BLaER1 treated with 17β-estradiol and CSF1 and Interleukin-3, amounts not matched to agents 10 nM and 100 nM (cell line): ENCODE results near the gene PRKAR1B.

Experiments used
- H3K27ac ChIP-seq, 11 experiments: shearing (Covaris generic); formaldehyde crosslinking; 2 replicates each; pipeline ENCODE4 v1.8.1; 2022
- H3K27me3 ChIP-seq, 11 experiments: shearing (Covaris generic); formaldehyde crosslinking; 2 replicates each; pipeline ENCODE4 v1.8.1; 2022
- H3K36me3 ChIP-seq, 11 experiments: shearing (Covaris generic); formaldehyde crosslinking; 2 replicates each; pipeline ENCODE4 v1.8.1; 2022
- H3K4me1 ChIP-seq, 10 experiments: shearing (Covaris generic); formaldehyde crosslinking; 2 replicates each; pipeline ENCODE4 v1.8.1; 2022
- H3K4me2 ChIP-seq, 11 experiments: shearing (Covaris generic); formaldehyde crosslinking; 2 replicates each; pipeline ENCODE4 v1.8.1; 2022
- H3K4me3 ChIP-seq, 10 experiments: shearing (Covaris generic); formaldehyde crosslinking; 2 replicates each; pipeline ENCODE4 v1.8.1; 2022
- H3K9ac ChIP-seq, 11 experiments: shearing (Covaris generic); formaldehyde crosslinking; 2 replicates each; pipeline ENCODE4 v1.8.1; 2022
- H3K9me3 ChIP-seq, 11 experiments: shearing (Covaris generic); formaldehyde crosslinking; replicated peaks in 1 of 11; 2 replicates each; pipeline ENCODE4 v1.8.1; 2022
- H4K20me1 ChIP-seq, 11 experiments: shearing (Covaris generic); formaldehyde crosslinking; 2 replicates each; pipeline ENCODE4 v1.8.1; 2022
- Cebpa-rat ChIP-seq, 11 experiments: shearing (Covaris generic); IDR thresholded peaks; 2 replicates each; pipeline ENCODE4 v1.8.1; 2022

PRKAR1B gene

DNA sequence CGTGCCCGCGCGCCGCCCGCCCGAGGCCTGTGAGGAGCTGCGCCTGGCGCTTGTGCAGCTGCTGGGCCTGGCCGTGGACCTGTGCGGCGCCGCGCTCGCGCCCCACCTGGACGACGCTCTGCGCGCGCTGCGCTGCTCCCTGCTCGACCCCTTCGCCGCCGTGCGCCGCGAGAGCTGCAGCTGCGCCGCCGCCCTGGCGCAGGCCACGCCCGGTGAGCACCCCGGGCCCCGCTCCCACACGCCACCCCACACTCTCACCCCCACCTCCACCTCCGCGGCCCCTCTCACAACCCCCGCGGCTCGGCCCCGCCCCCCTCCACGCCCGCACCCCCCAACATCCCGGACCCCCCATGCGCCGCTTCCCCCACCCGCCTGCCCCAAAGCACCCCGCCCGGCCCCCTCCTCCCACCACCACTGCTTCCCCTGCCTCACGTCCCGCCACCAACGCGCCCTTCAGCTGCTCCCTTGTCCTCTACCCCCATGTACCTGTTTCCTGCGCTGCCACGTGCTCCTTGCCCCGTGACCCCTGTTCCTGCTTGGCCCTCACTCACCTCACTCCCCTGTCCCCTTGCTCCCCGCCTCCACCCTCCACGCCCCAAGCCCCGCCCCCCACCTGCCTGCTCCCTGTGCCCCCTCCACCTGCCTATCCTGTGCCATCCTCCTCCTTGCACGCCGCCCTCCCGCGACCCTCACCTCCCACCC is at the start of gene PRKAR1B:
TSS of gene PRKAR1B (minus strand) at position 178 of the 702 bp plus-strand sequence. CDS start 15,776 bp downstream, outside the sequence.
- Histone ChIP-seq H3K9ac (peak within 1 kb of the TSS; percentile 85 to 95 (median 88)), H3K9me3 (peaks cover 10 to 39% (median 31%) of the 10 kb centered on the region in 11 experiments; a peak in 21 of 22 replicates), H3K4me2 (peak within 1 kb of the TSS; percentile 85 to 98 (median 96)), H3K27me3 (no peaks in the 10 kb centered on the region; a peak in 1 of 22 replicates), H3K27ac (peak within 1 kb of the TSS; percentile 55 to 94 (median 86)), H4K20me1 (peaks cover 0 to 46% (median 20%) of the 10 kb centered on the region in 11 experiments; a peak in 18 of 22 replicates), H3K36me3 (peaks cover 29 to 61% (median 55%) of the 10 kb centered on the region in 11 experiments), H3K4me3 (peak within 1 kb of the TSS; percentile 88 to 100 (median 96)), H3K4me1 (peaks cover 24 to 44% (median 35%) of the 10 kb centered on the region in 10 experiments)
- no peak for TF ChIP-seq Cebpa-rat (IDR thresholded peaks at IDR 0.05)

DNA sequence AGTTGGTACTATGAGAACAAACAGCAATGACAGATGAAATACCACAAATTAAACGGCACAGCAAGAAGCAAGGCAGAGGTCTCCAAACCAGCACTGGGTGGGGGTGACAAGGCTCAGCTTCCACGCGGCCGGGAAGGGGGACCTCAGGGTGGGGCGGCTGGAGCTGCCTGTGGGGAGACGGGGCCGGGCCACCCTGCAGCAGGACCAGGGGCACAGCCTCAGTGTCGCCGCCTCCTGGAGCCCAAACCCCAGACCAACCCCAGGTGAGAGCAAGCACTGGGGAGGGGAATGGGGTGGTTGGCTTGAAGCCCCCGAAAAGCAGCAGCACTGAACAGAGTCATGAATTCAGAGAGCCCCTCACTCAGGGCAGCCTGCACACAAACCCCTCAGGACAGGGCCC is 49.3 kb upstream of the PRKAR1B start:
- Histone ChIP-seq H3K27me3 (no peaks in the 10 kb centered on the region), H3K36me3 (peaks cover 88 to 100% (median 97%) of the 10 kb centered on the region in 11 experiments), H4K20me1 (peaks cover 0 to 37% (median 6%) of the 10 kb centered on the region in 11 experiments; a peak in 7 of 22 replicates), H3K4me3 (no peak overlapping the region), H3K27ac (no peak overlapping the region), H3K4me1 (peaks cover 0 to 2% (median 0%) of the 10 kb centered on the region in 10 experiments; a peak in 1 of 20 replicates), H3K9ac (no peak overlapping the region), H3K9me3 (no peaks in the 10 kb centered on the region), H3K4me2 (no peak overlapping the region)
- no peak for TF ChIP-seq Cebpa-rat (IDR thresholded peaks at IDR 0.05)

DNA sequence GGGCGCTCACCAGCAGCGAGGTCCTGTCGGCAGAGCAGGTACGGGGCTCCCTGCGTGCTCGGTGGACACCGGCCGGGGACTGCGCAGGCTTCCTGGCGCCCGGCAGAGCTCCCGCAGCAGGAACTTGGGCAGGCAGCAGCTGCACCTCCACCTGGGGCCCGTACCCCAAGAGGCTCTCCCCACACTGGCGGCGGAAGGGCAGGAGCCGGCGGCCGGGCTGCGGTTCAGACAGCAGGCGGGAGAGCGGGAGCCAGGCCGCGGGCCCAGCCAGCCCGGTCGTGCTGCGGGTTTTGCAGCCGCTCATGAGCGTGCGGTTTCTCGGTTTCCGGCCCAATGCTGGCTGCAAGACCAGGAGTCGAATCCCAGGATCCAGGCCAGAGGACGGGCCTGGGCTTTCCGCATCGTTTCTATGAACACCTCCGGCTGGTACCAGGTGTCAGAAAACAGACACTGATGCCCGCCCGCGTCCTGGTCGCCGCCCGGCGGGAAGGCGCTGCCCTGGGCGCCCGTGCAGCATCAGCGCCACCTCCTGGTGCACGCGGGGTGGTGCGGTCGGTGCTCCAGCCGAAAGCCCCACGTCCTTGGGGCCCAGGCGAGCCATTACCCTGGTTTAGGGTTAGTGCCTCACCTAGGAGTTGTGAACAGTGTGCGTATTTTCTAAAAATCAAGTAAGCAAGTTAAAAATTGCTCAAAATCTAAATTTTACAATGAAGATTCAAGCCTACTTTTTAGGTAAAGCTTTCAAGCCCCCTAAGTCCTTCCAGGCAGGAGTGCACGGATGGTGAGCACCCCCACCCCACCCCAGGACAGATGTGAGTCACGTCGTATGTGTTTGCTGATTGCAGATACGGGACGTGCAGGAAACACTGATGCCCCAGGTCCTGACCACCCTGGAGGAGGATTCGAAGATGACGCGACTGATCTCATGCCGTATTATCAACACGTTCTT is 47.4 kb upstream of the PRKAR1B start:
- Histone ChIP-seq H4K20me1 (peaks cover 0 to 34% (median 6%) of the 10 kb centered on the region in 11 experiments; a peak in 8 of 22 replicates), H3K36me3 (peaks cover 74 to 100% (median 91%) of the 10 kb centered on the region in 11 experiments), H3K27me3 (no peaks in the 10 kb centered on the region), H3K4me1 (peaks cover 0 to 5% (median 0%) of the 10 kb centered on the region in 10 experiments; a peak in 1 of 20 replicates), H3K9me3 (no peaks in the 10 kb centered on the region), H3K9ac (no peak overlapping the region), H3K4me2 (no peak overlapping the region), H3K4me3 (no peak overlapping the region), H3K27ac (no peak overlapping the region)
- TF ChIP-seq Cebpa-rat (IDR thresholded peaks at IDR 0.05) = no peak

DNA sequence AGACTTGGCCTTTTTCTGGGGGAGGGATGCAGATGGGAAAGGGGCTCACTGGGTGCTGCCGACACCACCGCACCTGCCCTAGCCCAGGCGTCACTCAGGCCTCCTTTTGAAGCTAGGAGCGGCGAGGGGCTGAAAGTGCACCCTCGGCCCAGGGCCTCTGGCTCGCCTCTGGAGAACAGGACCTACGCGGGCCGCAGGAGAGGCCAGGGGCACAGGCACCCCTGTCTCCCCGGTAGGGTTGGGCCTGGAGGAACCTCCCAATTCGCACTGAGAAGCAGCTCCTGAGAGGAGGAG is 46.5 kb upstream of the PRKAR1B start:
- Histone ChIP-seq H3K27me3 (no peaks in the 10 kb centered on the region), H3K27ac (no peak overlapping the region), H3K9me3 (no peaks in the 10 kb centered on the region), H4K20me1 (peaks cover 0 to 34% (median 11%) of the 10 kb centered on the region in 11 experiments; a peak in 11 of 22 replicates), H3K9ac (no peak overlapping the region), H3K4me1 (peaks cover 0 to 5% (median 0%) of the 10 kb centered on the region in 10 experiments; a peak in 1 of 20 replicates), H3K36me3 (peaks cover 73 to 100% (median 88%) of the 10 kb centered on the region in 11 experiments), H3K4me3 (no peak overlapping the region), H3K4me2 (no peak overlapping the region)
- TF ChIP-seq Cebpa-rat (IDR thresholded peaks at IDR 0.05) = no peak

DNA sequence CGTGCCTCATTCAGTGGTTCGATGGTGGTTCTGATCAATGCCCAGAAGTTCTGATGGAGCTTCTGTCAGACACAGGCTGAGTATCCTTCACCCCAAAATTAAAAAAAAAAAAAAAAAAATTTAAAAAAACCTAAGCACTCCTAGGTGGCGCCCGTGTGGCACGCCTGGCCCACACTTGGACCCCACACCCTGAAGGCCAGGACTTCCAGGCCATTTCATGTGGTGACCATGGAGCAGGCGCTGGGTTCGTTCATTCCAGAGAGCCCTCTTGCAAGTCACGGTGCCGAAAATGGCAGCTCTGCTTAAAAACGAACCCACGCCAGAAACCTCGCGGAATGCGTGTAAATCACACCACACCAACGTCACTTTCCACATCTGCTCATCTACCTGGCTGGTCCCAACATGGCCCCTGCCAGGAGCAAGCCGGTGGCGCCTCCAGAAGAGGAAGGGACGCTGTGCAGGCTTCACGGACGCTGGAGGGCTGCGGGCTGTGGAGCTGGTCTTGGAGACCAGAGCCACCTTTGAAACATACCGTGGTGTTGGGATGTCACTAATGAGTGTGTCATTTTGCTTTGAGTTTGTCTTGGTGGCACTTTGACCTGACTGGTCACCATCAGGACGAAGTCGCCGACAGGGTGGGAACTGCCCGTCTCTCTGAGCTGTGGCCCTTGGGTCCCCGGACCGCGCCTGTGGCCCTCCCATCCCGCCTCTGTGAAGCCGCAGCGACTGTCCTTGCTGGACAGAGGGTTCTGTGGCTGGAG is 46.0 kb upstream of the PRKAR1B start:
- Histone ChIP-seq H3K27me3 (no peaks in the 10 kb centered on the region), H3K27ac (no peak overlapping the region), H3K36me3 (peaks cover 70 to 100% (median 88%) of the 10 kb centered on the region in 11 experiments), H3K4me1 (peaks cover 0 to 5% (median 0%) of the 10 kb centered on the region in 10 experiments; a peak in 1 of 20 replicates), H3K9me3 (no peaks in the 10 kb centered on the region), H4K20me1 (peaks cover 0 to 38% (median 13%) of the 10 kb centered on the region in 11 experiments; a peak in 11 of 22 replicates), H3K4me3 (no peak overlapping the region), H3K4me2 (no peak overlapping the region), H3K9ac (no peak overlapping the region)
- no peak for TF ChIP-seq Cebpa-rat (IDR thresholded peaks at IDR 0.05)

DNA sequence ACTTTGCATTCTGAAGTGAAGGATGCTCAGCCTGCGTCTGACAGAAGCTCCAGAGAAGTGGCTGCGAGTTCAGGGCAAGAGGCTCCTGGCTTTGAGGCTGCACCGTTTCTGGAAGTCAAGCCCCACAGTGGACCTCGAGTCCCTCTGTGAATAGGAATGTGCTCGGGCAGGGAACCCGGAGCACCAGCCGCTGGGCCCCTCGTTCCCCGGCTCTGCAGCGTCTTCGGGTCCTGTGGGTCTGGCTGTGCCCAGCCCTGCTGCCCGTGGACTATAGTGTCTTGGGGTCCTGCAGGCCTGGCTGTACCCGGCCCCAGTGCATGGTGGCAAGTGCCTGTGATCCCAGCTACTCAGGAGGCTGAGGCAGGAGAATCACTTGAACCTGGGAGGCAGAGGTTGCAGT is 45.3 kb upstream of the PRKAR1B start:
- no peak overlapping the region for H3K4me3 ChIP-seq
- H4K20me1 ChIP-seq = peaks cover 0 to 41% (median 13%) of the 10 kb centered on the region in 11 experiments; a peak in 11 of 22 replicates
- H3K4me2 ChIP-seq = no peak overlapping the region
- peaks cover 65 to 100% (median 89%) of the 10 kb centered on the region in 11 experiments for H3K36me3 ChIP-seq
- no peak overlapping the region for H3K9ac ChIP-seq
- no peaks in the 10 kb centered on the region for H3K27me3 ChIP-seq
- H3K9me3 ChIP-seq = no peaks in the 10 kb centered on the region
- H3K4me1 ChIP-seq = peaks cover 0 to 5% (median 0%) of the 10 kb centered on the region in 10 experiments; a peak in 1 of 20 replicates
- TF ChIP-seq Cebpa-rat (IDR thresholded peaks at IDR 0.05) = no peak
- no peak overlapping the region for H3K27ac ChIP-seq

DNA sequence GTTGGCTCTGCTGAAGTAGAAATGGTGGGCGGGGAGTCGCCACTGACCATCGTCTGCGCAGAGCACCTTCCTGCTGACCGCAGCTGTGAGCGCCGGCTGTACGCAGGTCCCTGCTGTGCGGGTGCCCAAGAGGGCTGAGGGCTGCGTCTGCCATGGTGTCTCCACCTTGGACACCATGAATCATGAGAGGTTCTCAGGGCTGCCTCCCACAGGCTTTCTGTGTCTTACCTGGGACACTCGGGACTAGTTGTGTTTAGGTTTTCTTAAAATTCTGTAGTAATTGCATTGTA is 44.9 kb upstream of the PRKAR1B start:
- Histone ChIP-seq H3K9ac (no peak overlapping the region), H3K36me3 (peaks cover 62 to 100% (median 90%) of the 10 kb centered on the region in 11 experiments), H3K4me1 (peaks cover 0 to 5% (median 0%) of the 10 kb centered on the region in 10 experiments; a peak in 1 of 20 replicates), H3K4me3 (no peak overlapping the region), H3K4me2 (no peak overlapping the region), H3K27ac (no peak overlapping the region), H3K9me3 (no peaks in the 10 kb centered on the region), H3K27me3 (no peaks in the 10 kb centered on the region), H4K20me1 (peaks cover 0 to 41% (median 13%) of the 10 kb centered on the region in 11 experiments; a peak in 11 of 22 replicates)
- TF ChIP-seq Cebpa-rat (IDR thresholded peaks at IDR 0.05) = no peak

DNA sequence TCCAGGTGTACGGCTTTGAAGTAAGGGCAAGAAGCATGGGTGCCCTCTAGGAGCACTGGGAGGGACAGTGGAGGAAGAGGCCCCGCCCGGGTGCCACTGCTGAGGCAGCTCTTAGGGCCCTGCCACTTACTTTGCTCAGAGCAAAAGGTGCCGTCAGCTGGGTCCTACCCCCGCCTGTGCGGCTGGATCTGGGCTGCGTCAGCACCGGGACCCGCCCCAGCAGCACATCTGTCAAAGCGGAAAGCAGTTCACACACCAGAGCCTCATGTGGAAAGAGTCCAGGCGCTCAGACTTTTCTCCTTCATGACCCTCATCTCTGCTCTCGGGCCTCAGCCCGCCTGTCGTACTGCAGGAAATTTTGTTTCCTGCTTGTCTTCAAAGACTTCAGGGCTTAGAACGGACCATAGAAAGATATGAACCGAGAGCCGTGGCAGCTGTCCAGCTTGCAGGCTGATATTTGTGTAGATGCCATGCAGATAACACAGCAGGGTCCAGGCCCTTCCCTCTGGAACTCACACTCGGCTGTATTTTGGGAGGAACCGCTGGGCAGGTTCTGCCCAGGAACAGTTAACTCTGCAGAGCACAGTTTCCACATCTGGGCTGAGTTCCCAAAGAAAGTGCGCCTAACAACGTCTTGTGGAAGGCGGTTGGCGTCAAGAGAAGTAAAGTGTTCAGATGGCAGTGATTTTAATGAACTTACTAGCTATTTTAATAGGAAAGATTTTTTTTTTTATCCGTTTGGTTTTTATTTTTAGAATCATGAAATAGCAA is 44.3 kb upstream of the PRKAR1B start:
- no peak for TF ChIP-seq Cebpa-rat (IDR thresholded peaks at IDR 0.05)
- Histone ChIP-seq H3K4me3 (no peak overlapping the region), H3K9ac (peak overlapping the region in 1 of 11 experiments; percentile 1; a peak in 2 of 22 replicates), H3K4me1 (peaks cover 0 to 5% (median 0%) of the 10 kb centered on the region in 10 experiments; a peak in 1 of 20 replicates), H3K27ac (no peak overlapping the region; a peak in 1 of 22 replicates), H3K27me3 (no peaks in the 10 kb centered on the region), H4K20me1 (peaks cover 0 to 41% (median 13%) of the 10 kb centered on the region in 11 experiments; a peak in 11 of 22 replicates), H3K4me2 (no peak overlapping the region), H3K36me3 (peaks cover 59 to 100% (median 87%) of the 10 kb centered on the region in 11 experiments), H3K9me3 (no peaks in the 10 kb centered on the region)
